LNCaP clone FGC (cell line): ENCODE data around the gene PHLDA2.
A peak's percentile ranks its signal among the peaks of the same experiment; 100 is the strongest.

ENCODE experiments used
- DNase-seq: peaks from one replicate; pipeline ENCODE4 v3.0.0-alpha.2; 2011; ENCODE audit warnings: low read depth
- H3K4me3 ChIP-seq: 2 replicates; pipeline ENCODE4 v1.5.1; 2011; ENCODE audit warnings: mild to moderate bottlenecking, low read depth, low read length, control low read depth
- CTCF ChIP-seq: IDR thresholded peaks from 2 replicates; pipeline ENCODE4 v1.5.1; 2012; ENCODE audit warnings: mild to moderate bottlenecking; ENCODE audit not compliant: control insufficient read depth, insufficient read depth; ENCODE audit errors: extremely low read depth

The PHLDA2 gene

GRCh38 chr11:2902784-2903671 lies 26.2 kb downstream of the PHLDA2 start:
- H3K4me3 ChIP-seq: peak overlapping the region; percentile 65
- TF ChIP-seq CTCF: no peak
- DNase-seq: no peak

GRCh38 chr11:2901854-2902783 lies 27.1 kb downstream of the PHLDA2 start:
- peak; percentile 85 for DNase-seq
- no peak for TF ChIP-seq CTCF
- peak overlapping the region; percentile 65 for H3K4me3 ChIP-seq

GRCh38 chr11:2901196-2901796 lies 27.9 kb downstream of the PHLDA2 start:
- DNase-seq: no peak
- H3K4me3 ChIP-seq: peak overlapping the region; percentile 65
- no peak for TF ChIP-seq CTCF

GRCh38 chr11:2899080-2899783 lies 30.0 kb downstream of the PHLDA2 start:
- H3K4me3 ChIP-seq: no peak overlapping the region
- TF ChIP-seq CTCF: no peak
- no peak for DNase-seq

- no peak for DNase-seq
- no peak overlapping the region for H3K4me3 ChIP-seq
- TF ChIP-seq CTCF: no peak
Measured at GRCh38 chr11:2898366-2899079, 30.7 kb downstream of the PHLDA2 start.

- no peak for TF ChIP-seq CTCF
- no peak for DNase-seq
- no peak overlapping the region for H3K4me3 ChIP-seq
Measured at GRCh38 chr11:2897048-2897447, 32.2 kb downstream of the PHLDA2 start.
